Transverse colon (tissue), 4 donors: ENCODE data around the gene SMAD3.

Source experiments
- EP300 ChIP-seq: sonication (generic); formaldehyde crosslinking; IDR thresholded peaks from one replicate; pipeline ENCODE4 v1.6.1; 2017; ENCODE audit warnings: antibody characterized with exemption, low read depth
- POLR2AphosphoS5 ChIP-seq, 3 donors: sonication (generic); formaldehyde crosslinking; IDR thresholded peaks; one replicate each; pipeline ENCODE4 v1.6.1; 2016; ENCODE audit warnings: antibody characterized with exemption in 3 of 3
- TF ChIP-seq, protein P1 (sequence below), 5 experiments: fragments of 200-600 bp in 3 of 5; fragments of 450-650 bp in 2 of 5; sonication (generic) in 3 of 5; IDR thresholded peaks; 1 replicate in 2 of 5; 2 replicates in 3 of 5; pipeline ENCODE4 v1.5.1; 2016 to 2017; ENCODE audit warnings: antibody characterized with exemption in 5 of 5, inconsistent platforms in 3 of 5, mild to moderate bottlenecking in 2 of 5, moderate library complexity in 1 of 5

GRCh38 chr15:67230504-67230903, 165.1 kb downstream of the SMAD3 start:
- TF ChIP-seq, protein P1, sequence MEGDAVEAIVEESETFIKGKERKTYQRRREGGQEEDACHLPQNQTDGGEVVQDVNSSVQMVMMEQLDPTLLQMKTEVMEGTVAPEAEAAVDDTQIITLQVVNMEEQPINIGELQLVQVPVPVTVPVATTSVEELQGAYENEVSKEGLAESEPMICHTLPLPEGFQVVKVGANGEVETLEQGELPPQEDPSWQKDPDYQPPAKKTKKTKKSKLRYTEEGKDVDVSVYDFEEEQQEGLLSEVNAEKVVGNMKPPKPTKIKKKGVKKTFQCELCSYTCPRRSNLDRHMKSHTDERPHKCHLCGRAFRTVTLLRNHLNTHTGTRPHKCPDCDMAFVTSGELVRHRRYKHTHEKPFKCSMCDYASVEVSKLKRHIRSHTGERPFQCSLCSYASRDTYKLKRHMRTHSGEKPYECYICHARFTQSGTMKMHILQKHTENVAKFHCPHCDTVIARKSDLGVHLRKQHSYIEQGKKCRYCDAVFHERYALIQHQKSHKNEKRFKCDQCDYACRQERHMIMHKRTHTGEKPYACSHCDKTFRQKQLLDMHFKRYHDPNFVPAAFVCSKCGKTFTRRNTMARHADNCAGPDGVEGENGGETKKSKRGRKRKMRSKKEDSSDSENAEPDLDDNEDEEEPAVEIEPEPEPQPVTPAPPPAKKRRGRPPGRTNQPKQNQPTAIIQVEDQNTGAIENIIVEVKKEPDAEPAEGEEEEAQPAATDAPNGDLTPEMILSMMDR (IDR thresholded peaks at IDR 0.05), result no peak
- TF ChIP-seq POLR2AphosphoS5 (IDR thresholded peaks at IDR 0.05) (no peak), EP300 (no peak)
